Hematopoietic multipotent progenitor cell (in vitro differentiated cells): ENCODE measurements around the gene DPH1. TPM values are rescaled to one million over a fixed set of nuclear protein-coding genes. Genes with fewer than 3 reads are reported as not detected.

Source experiments
- DNase-seq, 3 donors: peaks; one replicate each; pipeline ENCODE4 v3.0.0-alpha.2; 2011 to 2015; ENCODE audit warnings: low read depth in 2 of 3, low spot score in 2 of 3
- total RNA-seq: library from RNA; depleted of rRNA; stranded (reverse); fragments of >200 nt; gene quantifications from one replicate; pipeline ENCODE4 v1.2.3, GENCODE V29; 2012

DPH1 gene
- total RNA-seq, 1 donor: 89.7 TPM

DNA sequence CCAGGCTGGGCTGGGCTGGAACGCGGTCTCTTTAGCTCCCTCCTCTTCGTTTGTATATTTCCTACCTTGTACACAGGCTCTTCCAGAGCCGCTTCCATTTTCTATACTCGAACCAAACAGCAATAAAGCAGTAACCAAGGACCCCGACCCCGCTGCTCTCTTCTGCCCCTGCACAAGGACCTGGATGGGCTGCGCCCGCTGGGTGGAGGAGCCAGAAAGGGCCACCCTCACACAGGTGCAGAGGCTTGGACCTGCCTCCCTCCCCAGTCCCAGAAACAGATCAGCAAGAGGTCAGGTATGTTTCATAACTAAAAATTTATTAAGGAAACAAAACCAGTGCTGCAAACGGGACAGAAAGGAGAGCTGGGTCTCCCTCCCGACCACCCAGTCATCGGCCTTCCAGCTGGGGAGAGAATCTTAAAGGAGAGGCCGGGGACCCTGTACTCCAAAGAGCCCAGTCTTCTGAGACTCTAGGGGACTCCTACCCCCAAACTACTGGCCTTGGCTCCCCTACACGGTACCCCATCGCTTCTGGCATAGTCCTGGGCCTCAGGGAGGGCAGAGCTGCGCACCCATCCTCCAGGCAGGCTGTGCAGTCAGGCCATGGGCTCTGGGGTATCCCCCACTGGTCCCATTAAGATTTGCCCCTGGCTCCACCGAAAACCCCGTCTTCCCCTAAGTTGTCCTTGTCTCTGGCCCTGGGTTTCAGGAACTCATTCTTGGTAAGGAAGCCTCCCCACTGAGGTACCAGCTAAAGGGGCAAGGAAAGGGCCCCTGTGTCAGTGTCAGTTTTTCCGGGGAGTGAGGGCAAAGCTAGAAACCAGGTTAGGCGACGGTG, 29.8 kb downstream of the DPH1 start:
- no peak for DNase-seq

- no peak for DNase-seq
These were observed 30.4 kb downstream of the DPH1 start for GRCh38 chr17:2060385-2060658.

DNA sequence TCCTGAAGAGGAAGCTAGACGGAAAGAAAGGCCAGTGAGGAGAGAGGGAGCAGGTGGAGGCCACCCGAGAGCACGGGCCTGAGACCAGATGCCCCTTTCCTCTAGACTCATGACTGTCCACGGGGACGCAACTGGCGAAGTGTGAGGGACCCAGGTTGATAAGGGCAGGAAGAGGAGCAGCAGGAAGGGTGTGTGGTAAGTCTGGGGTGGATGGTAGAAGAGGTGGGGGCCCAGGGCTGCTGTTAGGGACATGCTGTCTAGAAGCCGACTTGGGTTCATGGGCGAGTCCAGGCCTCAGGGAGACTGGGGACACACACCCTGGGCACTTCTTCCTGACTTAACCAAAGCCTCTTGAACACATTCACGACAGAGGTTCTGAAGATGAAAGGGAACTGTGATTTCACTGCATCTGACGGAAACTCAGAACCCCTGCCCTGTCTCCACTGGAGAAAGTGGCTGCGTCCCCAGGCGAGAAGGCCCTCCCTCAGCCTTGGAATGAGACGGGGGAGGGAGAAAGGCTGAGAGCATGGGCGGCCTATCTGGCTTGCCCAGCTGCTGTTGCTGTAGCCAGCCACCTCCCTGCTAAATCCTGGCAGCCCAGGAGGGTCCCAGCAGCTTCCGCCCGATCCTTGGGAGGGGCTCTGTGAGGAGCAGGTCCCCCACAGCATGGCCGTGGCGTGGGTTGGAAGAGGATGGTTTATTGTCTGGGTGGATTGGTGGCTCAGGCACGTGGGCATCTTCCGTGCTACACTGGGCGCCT, 30.9 kb downstream of the DPH1 start:
- DNase-seq: no peak

DNA sequence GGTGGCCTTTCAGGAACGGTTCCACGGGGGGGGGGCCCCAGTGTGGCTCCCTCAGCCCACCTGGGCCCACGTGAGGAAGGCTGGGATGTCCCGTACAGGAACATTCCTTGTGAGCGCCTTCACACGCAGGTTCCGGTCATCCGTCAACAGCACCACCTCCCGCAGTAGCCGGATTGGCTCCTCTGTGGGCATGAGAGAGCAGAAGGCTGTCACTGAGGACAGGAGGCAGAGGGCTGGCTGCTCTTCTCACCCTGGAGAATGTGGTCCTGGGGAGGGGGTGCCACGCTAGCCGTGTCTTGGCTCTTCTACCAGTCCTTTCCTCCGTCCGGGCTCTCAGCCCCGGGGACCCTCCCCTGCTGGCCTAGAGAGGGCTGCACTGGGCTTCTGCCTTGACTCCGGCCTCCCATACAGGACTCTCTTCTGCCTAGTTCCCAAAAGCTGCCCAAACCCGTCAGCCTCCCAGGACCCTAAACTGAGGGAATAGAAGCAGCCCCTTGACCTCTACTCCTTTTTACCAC, 31.5 kb downstream of the DPH1 start:
- DNase-seq: no peak

GRCh38 chr17:2062571-2063183, 32.7 kb downstream of the DPH1 start:
- no peak for DNase-seq

DNA sequence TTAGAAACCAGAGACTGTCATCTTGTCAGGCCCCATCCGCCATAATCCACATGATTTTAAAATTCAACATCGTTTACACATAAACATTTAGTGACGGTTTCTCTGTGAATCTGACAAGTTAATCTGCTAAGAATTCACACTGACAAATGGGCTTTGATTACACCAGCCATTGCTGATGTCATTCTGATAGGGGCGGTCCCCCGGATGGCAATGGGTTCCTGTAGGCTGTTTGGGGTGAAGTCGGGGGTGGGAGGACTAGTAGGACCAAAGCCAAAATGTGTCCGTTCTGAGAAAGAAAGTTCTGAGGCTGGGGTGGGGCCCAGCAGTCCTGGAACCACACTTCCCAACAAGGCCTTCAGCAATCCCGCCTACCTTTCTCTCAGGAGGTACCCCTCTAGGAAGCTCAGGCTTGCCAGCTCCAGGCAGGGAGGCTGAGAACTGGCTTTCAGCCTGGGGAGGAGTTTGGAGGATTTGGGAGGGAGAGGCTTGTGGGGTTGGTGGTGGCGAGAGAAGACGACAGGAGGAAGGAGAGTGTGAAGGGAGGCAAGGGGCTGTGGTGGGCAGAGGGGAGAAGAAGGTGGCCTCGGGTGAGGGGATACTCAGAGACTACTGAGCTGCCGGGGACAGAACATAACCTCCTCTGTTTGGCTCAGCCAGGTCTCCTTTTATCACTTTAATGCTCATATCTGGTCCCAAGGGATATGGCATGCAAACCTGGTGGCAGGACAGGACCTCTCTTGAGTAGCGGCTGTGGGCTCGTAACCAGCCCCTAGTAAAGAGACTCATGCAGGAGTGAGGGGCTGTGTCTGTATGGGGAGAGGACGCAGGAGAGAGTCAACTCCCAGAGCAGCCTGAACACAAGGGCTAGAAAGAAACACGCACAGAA, 33.6 kb downstream of the DPH1 start:
- DNase-seq: no peak

DNA sequence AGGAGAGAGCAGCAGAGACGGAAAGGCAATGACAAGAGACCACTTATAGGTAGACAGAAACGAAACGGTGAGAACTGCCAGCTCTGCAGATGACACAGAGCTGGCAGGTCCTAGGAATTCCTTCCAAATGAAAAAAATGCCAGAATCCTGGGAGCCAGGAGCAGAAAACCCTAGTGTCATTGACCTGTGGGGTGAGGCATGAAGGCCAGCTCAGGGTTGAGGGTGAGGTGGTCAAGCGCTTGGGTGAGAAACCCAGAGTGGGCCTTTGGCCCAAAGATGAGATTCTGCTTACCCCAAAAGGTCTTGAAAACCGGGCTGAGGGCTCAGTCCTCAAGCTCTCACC, 34.2 kb downstream of the DPH1 start:
- no peak for DNase-seq

GRCh38 chr17:2064520-2064971, 34.6 kb downstream of the DPH1 start:
- no peak for DNase-seq

GRCh38 chr17:2064980-2065785, 35.2 kb downstream of the DPH1 start:
- peak in 2 of 3 donors; percentile 52 to 67 for DNase-seq

- no peak for DNase-seq
These were observed 36.0 kb downstream of the DPH1 start for GRCh38 chr17:2065949-2066400.

- DNase-seq: no peak
These were observed 37.2 kb downstream of the DPH1 start for GRCh38 chr17:2067048-2067561.

GRCh38 chr17:2067608-2068024, 37.7 kb downstream of the DPH1 start:
- no peak for DNase-seq

GRCh38 chr17:2068031-2068518, 38.1 kb downstream of the DPH1 start:
- no peak for DNase-seq

GRCh38 chr17:2068519-2069051, 38.6 kb downstream of the DPH1 start:
- no peak for DNase-seq

GRCh38 chr17:2070241-2071023, 40.5 kb downstream of the DPH1 start:
- no peak for DNase-seq

- DNase-seq: no peak
These were observed 41.1 kb downstream of the DPH1 start for GRCh38 chr17:2071024-2071385.

DNA sequence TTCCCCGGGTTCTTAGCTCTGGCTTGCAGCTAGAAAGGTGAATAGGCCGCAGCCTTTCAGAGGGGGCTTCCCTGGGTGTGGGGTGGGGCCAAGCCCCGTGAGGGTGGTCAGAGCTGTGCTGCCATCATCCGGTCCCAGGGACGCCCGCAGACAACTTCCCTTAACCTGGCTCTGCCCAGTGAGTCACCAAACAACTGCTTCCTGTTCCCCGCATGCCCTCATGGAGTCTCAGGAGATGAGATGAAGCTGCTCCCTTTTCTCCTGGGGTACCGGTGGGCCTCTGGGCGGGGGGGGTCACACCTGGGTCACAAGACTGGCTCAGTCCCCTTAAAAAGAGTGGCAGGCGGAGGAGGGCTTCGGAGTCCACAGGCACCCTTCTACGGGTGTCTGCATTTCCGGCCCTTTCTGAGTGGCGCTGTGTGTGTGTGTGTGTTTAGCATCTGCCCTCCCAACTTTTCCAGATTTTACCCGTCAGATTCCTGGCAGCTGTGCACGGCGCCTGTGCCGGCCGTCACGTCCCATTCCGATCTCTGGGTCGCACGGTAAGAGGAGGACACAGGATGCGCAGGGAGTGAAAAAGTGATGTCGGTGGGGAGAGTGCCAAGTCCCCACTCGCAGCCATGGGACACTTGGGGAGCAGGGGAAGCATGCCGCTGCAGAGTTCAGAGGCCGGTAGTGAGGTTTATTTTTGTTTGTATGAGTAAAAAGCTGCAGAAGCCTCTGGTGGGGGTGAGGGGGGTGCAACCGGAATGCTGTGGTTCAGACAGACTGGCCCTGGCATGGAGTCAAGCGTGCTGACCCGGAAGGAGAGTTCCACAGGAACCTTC, 41.7 kb downstream of the DPH1 start:
- peak in 2 of 3 donors; percentile 34 to 55 for DNase-seq
